HepG2 (cell line): ENCODE data around the gene SLC17A9. TPM values are rescaled to one million over a fixed set of nuclear protein-coding genes. Genes with fewer than 3 reads are reported as not detected.
A peak's percentile ranks its signal among the peaks of the same experiment; 100 is the strongest.

ENCODE experiments used
- GFI1 ChIP-seq: sonication (generic); formaldehyde crosslinking; IDR thresholded peaks from 2 replicates; pipeline ENCODE4 v1.5.0; 2020; ENCODE audit warnings: missing genetic modification reagents, mild to moderate bottlenecking, borderline replicate concordance
- LRRFIP1 ChIP-seq: sonication (generic); formaldehyde crosslinking; conservative IDR thresholded peaks from 2 replicates; pipeline ENCODE4 v1.4.0; 2020; ENCODE audit warnings: missing genetic modification reagents
- MIER2 ChIP-seq: IDR thresholded peaks from 2 replicates; pipeline ENCODE4 v1.6.1; 2016; ENCODE audit warnings: missing biosample characterization, missing genetic modification reagents
- MTA3 ChIP-seq: sonication (generic); formaldehyde crosslinking; IDR thresholded peaks from 2 replicates; pipeline ENCODE4 v1.4.0; 2020; ENCODE audit warnings: missing genetic modification reagents
- SATB2 ChIP-seq: sonication (generic); formaldehyde crosslinking; IDR thresholded peaks from 2 replicates; pipeline ENCODE4 v1.5.0; 2020; ENCODE audit warnings: missing genetic modification reagents
- SKIL ChIP-seq: sonication (generic); formaldehyde crosslinking; IDR thresholded peaks from 2 replicates; pipeline ENCODE4 v1.8.0; 2022; ENCODE audit warnings: missing genetic modification reagents, mild to moderate bottlenecking, moderate library complexity, borderline replicate concordance
- USF2 ChIP-seq, 2 experiments: sonication (generic) in 1 of 2; formaldehyde crosslinking in 1 of 2; IDR thresholded peaks; 2 replicates each; pipeline versions ENCODE4 v1.5.1 to v1.6.1; 2011 to 2020; ENCODE audit warnings: borderline replicate concordance in 1 of 2, low read depth in 1 of 2, low read length in 1 of 2, mild to moderate bottlenecking in 1 of 2, missing genetic modification reagents in 1 of 2, moderate library complexity in 1 of 2
- ZBTB20 ChIP-seq: sonication (generic); formaldehyde crosslinking; IDR thresholded peaks from 2 replicates; pipeline ENCODE4 v1.8.1; 2023; ENCODE audit warnings: missing genetic modification reagents, low read depth, mild to moderate bottlenecking, borderline replicate concordance
- ZFP37 ChIP-seq: sonication (generic); formaldehyde crosslinking; IDR thresholded peaks from 2 replicates; pipeline ENCODE4 v1.4.0; 2020; ENCODE audit warnings: missing genetic modification reagents, borderline replicate concordance
- ZNF207 ChIP-seq: fragments of 450-650 bp; IDR thresholded peaks from 2 replicates; pipeline ENCODE4 v1.6.1; 2016; ENCODE audit warnings: antibody characterized with exemption, borderline replicate concordance
- ZNF263 ChIP-seq: sonication (generic); formaldehyde crosslinking; IDR thresholded peaks from 2 replicates; pipeline ENCODE4 v1.4.0; 2020; ENCODE audit warnings: missing genetic modification reagents
- ZNF549 ChIP-seq: sonication (generic); formaldehyde crosslinking; IDR thresholded peaks from 2 replicates; pipeline ENCODE4 v1.5.0; 2020; ENCODE audit warnings: missing genetic modification reagents
- ZNF616 ChIP-seq: sonication (generic); formaldehyde crosslinking; IDR thresholded peaks from 2 replicates; pipeline ENCODE4 v1.5.0; 2020; ENCODE audit warnings: low read depth, mild to moderate bottlenecking, missing genetic modification reagents
- ZNF710 ChIP-seq: sonication (generic); formaldehyde crosslinking; IDR thresholded peaks from 2 replicates; pipeline ENCODE4 v1.5.0; 2020; ENCODE audit warnings: mild to moderate bottlenecking, missing genetic modification reagents, borderline replicate concordance
- ZNF720 ChIP-seq: sonication (generic); formaldehyde crosslinking; IDR thresholded peaks from 2 replicates; pipeline ENCODE4 v1.4.0; 2020; ENCODE audit warnings: missing genetic modification reagents
- ZNF746 ChIP-seq: sonication (generic); formaldehyde crosslinking; IDR thresholded peaks from 2 replicates; pipeline ENCODE4 v1.8.0; 2022; ENCODE audit warnings: mild to moderate bottlenecking, missing genetic modification reagents
- ZNF839 ChIP-seq: sonication (generic); formaldehyde crosslinking; IDR thresholded peaks from 2 replicates; pipeline ENCODE4 v1.4.0; 2020; ENCODE audit warnings: missing genetic modification reagents, mild to moderate bottlenecking, borderline replicate concordance
- ZNF879 ChIP-seq: sonication (generic); formaldehyde crosslinking; IDR thresholded peaks from 2 replicates; pipeline ENCODE4 v1.8.1; 2023; ENCODE audit warnings: missing genetic modification reagents
- polyA plus RNA-seq, 8 experiments: library from polyadenylated mRNA; depleted of rRNA in 3 of 8; stranded (reverse) in 7 of 8; unstranded in 1 of 8; fragments of >200 nt; fragmentation: Illumina TruSeq in 4 of 8; extraction: Trizol in 4 of 8; gene quantifications; 2 replicates each; pipeline versions ENCODE4 v1.2.1 to v1.2.3, GENCODE V29; 2011 to 2016; ENCODE audit warnings: low read depth in 4 of 8, missing spikeins in 1 of 8, mixed read lengths in 1 of 8; ENCODE audit not compliant: insufficient read depth in 1 of 8
- total RNA-seq, 5 experiments: library from RNA; depleted of rRNA; stranded (reverse); fragments of >200 nt; fragmentation: Illumina TruSeq; extraction: Trizol; gene quantifications; 2 replicates each; pipeline ENCODE4 v1.2.3, GENCODE V29; 2016; ENCODE audit warnings: low read depth in 1 of 5

SLC17A9 gene
- total and polyA plus RNA-seq, 2 of the 13 experiments (the other 11 are each of a cell fraction or from before 2014, with no cell fraction given) = 110 to 191 TPM

- no peak; the same call in 1 of the 2 replicates for TF ChIP-seq ZNF720
- TF ChIP-seq ZNF879 (CRISPR knock-in tag) = no peak
- peak; percentile 92; the same call in 1 of the 2 replicates for TF ChIP-seq ZNF746 (CRISPR knock-in tag)
- peak; percentile 72; the same call in 1 of the 2 replicates for TF ChIP-seq SKIL (CRISPR knock-in tag)
- peak; percentile 43; the same call in 1 of the 2 replicates for TF ChIP-seq ZNF263 (CRISPR knock-in tag)
- TF ChIP-seq ZNF616 (CRISPR knock-in tag) = no peak
- peak; percentile 87 for TF ChIP-seq MIER2 (CRISPR knock-in tag)
- peak; percentile 72 for TF ChIP-seq ZBTB20
- TF ChIP-seq ZFP37 (CRISPR knock-in tag) = peak; percentile 85; the same call in 1 of the 2 replicates
- TF ChIP-seq USF2 (IDR thresholded peaks at IDR 0.05; ENCODE audit: low read depth, low read length) = no peak
- TF ChIP-seq USF2 (CRISPR knock-in tag; IDR thresholded peaks at IDR 0.05; ENCODE audit: borderline replicate concordance) = no peak; the same call in 1 of the 2 replicates
- TF ChIP-seq ZNF839 (CRISPR knock-in tag) = no peak; the same call in 1 of the 2 replicates
- TF ChIP-seq ZNF549 = peak; percentile 89; the same call in 1 of the 2 replicates
- 0 out of 2 replicates have a peak, but pooled peaks have one; percentile 83 for TF ChIP-seq SATB2 (CRISPR knock-in tag)
- TF ChIP-seq ZNF207 = no peak
- TF ChIP-seq LRRFIP1 (CRISPR knock-in tag) = peak; percentile 44; the same call in 1 of the 2 replicates
- TF ChIP-seq MTA3 (CRISPR knock-in tag) = no peak
- TF ChIP-seq GFI1 (CRISPR knock-in tag) = peak; percentile 56
- TF ChIP-seq ZNF710 (CRISPR knock-in tag) = peak; percentile 90
Observed at GRCh38 chr20:62955519-62956386, 3.2 kb downstream of the SLC17A9 start (continued).
